Measurements from ENCODE around the gene PRKAG3.

The PRKAG3 gene

GRCh38 chr2:218812861-218813260 is 18.7 kb downstream of the PRKAG3 start:
- no peak for DNase-seq

- no peak for DNase-seq
Observed at GRCh38 chr2:218812096-218812815, 19.3 kb downstream of the PRKAG3 start.

- DNase-seq = no peak
Observed at GRCh38 chr2:218811382-218811781, 20.2 kb downstream of the PRKAG3 start.

- no peak for DNase-seq
Observed at GRCh38 chr2:218810256-218810655, 21.3 kb downstream of the PRKAG3 start.

- no peak for DNase-seq
Observed at GRCh38 chr2:218809515-218809914, 22.1 kb downstream of the PRKAG3 start.

GRCh38 chr2:218807626-218808025 is 24.0 kb downstream of the PRKAG3 start:
- DNase-seq = no peak

- no peak for DNase-seq
Observed at GRCh38 chr2:218806346-218806978, 25.1 kb downstream of the PRKAG3 start.

- DNase-seq = no peak
Observed at GRCh38 chr2:218805627-218806026, 26.0 kb downstream of the PRKAG3 start.

- DNase-seq = no peak
Observed at GRCh38 chr2:218804817-218805216, 26.8 kb downstream of the PRKAG3 start.

GRCh38 chr2:218802386-218802994 is 29.1 kb downstream of the PRKAG3 start:
- no peak for DNase-seq

GRCh38 chr2:218799990-218800389 is 31.6 kb downstream of the PRKAG3 start:
- no peak for DNase-seq

GRCh38 chr2:218798767-218799504 is 32.7 kb downstream of the PRKAG3 start:
- DNase-seq = no peak

- DNase-seq = no peak
Observed at GRCh38 chr2:218796691-218797090, 34.9 kb downstream of the PRKAG3 start.

GRCh38 chr2:218792433-218792832 is 39.2 kb downstream of the PRKAG3 start:
- no peak for DNase-seq

- DNase-seq = no peak
Observed at GRCh38 chr2:218788529-218789255, 42.9 kb downstream of the PRKAG3 start.

GRCh38 chr2:218786133-218786532 is 45.5 kb downstream of the PRKAG3 start:
- no peak for DNase-seq

- no peak for DNase-seq
Observed at GRCh38 chr2:218785103-218785502, 46.5 kb downstream of the PRKAG3 start.

- DNase-seq = no peak
Observed at GRCh38 chr2:218783688-218784087, 47.9 kb downstream of the PRKAG3 start.

GRCh38 chr2:218782528-218782844 is 49.1 kb downstream of the PRKAG3 start:
- DNase-seq = no peak

- DNase-seq = no peak
Observed at GRCh38 chr2:218781691-218782527, 49.7 kb downstream of the PRKAG3 start, which contains the start of gene CYP27A1. Gene CYP27A1 (plus strand): TSS chr2:218782147. CDS start chr2:218782183, 36 bp downstream.

GRCh38 chr2:218780851-218781690 is 50.5 kb downstream of the PRKAG3 start:
- no peak for DNase-seq
